Endothelial cell of umbilical vein (primary cell): ENCODE measurements around the gene CXCR6.

Experiments used
- MAX ChIP-seq: IDR thresholded peaks from 2 replicates; pipeline ENCODE4 v1.6.1; 2011; ENCODE audit not compliant: insufficient read depth, insufficient read length
- POLR2A ChIP-seq: IDR thresholded peaks from 2 replicates; pipeline ENCODE4 v1.6.1; 2012; ENCODE audit warnings: low read depth, mild to moderate bottlenecking, control low read depth, low read length
- POLR2AphosphoS5 ChIP-seq: IDR thresholded peaks from 2 replicates; pipeline ENCODE4 v1.6.1; 2012; ENCODE audit warnings: low read depth, mild to moderate bottlenecking, control low read depth, low read length, moderate library complexity; ENCODE audit not compliant: insufficient read depth
- TF ChIP-seq, protein P1 (sequence below), 2 donors: IDR thresholded peaks; 1 replicate in 1 of 2; 2 replicates in 1 of 2; pipeline ENCODE4 v1.5.1; 2011; ENCODE audit warnings: low read length in 2 of 2, mild to moderate bottlenecking in 2 of 2, moderate library complexity in 2 of 2, control low read depth in 1 of 2, inconsistent platforms in 1 of 2, low read depth in 1 of 2; ENCODE audit not compliant: insufficient read depth in 1 of 2; ENCODE audit errors: extremely low read depth in 1 of 2

- TF ChIP-seq, protein P1, sequence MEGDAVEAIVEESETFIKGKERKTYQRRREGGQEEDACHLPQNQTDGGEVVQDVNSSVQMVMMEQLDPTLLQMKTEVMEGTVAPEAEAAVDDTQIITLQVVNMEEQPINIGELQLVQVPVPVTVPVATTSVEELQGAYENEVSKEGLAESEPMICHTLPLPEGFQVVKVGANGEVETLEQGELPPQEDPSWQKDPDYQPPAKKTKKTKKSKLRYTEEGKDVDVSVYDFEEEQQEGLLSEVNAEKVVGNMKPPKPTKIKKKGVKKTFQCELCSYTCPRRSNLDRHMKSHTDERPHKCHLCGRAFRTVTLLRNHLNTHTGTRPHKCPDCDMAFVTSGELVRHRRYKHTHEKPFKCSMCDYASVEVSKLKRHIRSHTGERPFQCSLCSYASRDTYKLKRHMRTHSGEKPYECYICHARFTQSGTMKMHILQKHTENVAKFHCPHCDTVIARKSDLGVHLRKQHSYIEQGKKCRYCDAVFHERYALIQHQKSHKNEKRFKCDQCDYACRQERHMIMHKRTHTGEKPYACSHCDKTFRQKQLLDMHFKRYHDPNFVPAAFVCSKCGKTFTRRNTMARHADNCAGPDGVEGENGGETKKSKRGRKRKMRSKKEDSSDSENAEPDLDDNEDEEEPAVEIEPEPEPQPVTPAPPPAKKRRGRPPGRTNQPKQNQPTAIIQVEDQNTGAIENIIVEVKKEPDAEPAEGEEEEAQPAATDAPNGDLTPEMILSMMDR (IDR thresholded peaks at IDR 0.05; ENCODE audit: extremely low read depth in 1 of 2, insufficient read depth in 1 of 2, low read depth in 1 of 2, low read length in 2 of 2), result no peak
- TF ChIP-seq POLR2A, result no peak
- TF ChIP-seq POLR2AphosphoS5, result no peak
- no peak for TF ChIP-seq MAX
Measured at GRCh38 chr3:45922039-45922326, 21.3 kb upstream of the CXCR6 start.
